Mesenchymal stem cell (in vitro differentiated cells and primary cell): ENCODE results near the gene TERF2IP.

Experiments used
- DNase-seq: peaks from one replicate; pipeline ENCODE4 v3.0.0-alpha.2; 2013
- H2AFZ ChIP-seq: one replicate; pipeline ENCODE4 v1.6.1; 2013; ENCODE audit warnings: low read depth, mild to moderate bottlenecking, control low read depth, inconsistent platforms, low read length, moderate library complexity
- H2AK5ac ChIP-seq: 2 replicates; pipeline ENCODE4 v1.6.1; 2013; ENCODE audit warnings: low read length, moderate library complexity, mild to moderate bottlenecking, inconsistent platforms; ENCODE audit not compliant: severe bottlenecking
- H2BK120ac ChIP-seq: one replicate; pipeline ENCODE4 v1.6.1; 2013; ENCODE audit warnings: low read depth, mild to moderate bottlenecking, inconsistent platforms, low read length, moderate library complexity
- H2BK12ac ChIP-seq, 2 experiments: one replicate each; pipeline ENCODE4 v1.6.1; 2013; ENCODE audit warnings: inconsistent platforms in 2 of 2, low read length in 2 of 2, mild to moderate bottlenecking in 2 of 2, moderate library complexity in 2 of 2, control low read depth in 1 of 2
- H2BK15ac ChIP-seq: one replicate; pipeline ENCODE4 v1.6.1; 2013; ENCODE audit warnings: mild to moderate bottlenecking, low read depth, inconsistent platforms; ENCODE audit not compliant: poor library complexity, severe bottlenecking
- H2BK5ac ChIP-seq: 2 replicates; pipeline ENCODE4 v1.6.1; 2013; ENCODE audit warnings: low read depth, mild to moderate bottlenecking, low read length, control low read depth, inconsistent platforms; ENCODE audit not compliant: poor library complexity, severe bottlenecking
- H3K14ac ChIP-seq, 2 experiments: one replicate each; pipeline ENCODE4 v1.6.1; 2013; ENCODE audit warnings: inconsistent platforms in 2 of 2, low read length in 2 of 2, control low read depth in 1 of 2, mild to moderate bottlenecking in 1 of 2, moderate library complexity in 1 of 2
- H3K18ac ChIP-seq, 2 experiments: one replicate each; pipeline ENCODE4 v1.6.1; 2013; ENCODE audit warnings: inconsistent platforms in 2 of 2, low read length in 2 of 2, control low read depth in 1 of 2, low read depth in 1 of 2, mild to moderate bottlenecking in 1 of 2
- H3K23ac ChIP-seq, 2 experiments: one replicate each; pipeline ENCODE4 v1.6.1; 2013; ENCODE audit warnings: inconsistent platforms in 2 of 2, low read length in 2 of 2, mild to moderate bottlenecking in 2 of 2, moderate library complexity in 2 of 2, control low read depth in 1 of 2
- H3K27ac ChIP-seq: 2 replicates; pipeline ENCODE4 v1.5.1; 2013; ENCODE audit warnings: mild to moderate bottlenecking, moderate library complexity, low read length, control low read depth, inconsistent platforms; ENCODE audit not compliant: poor library complexity, severe bottlenecking
- H3K27me3 ChIP-seq, 2 experiments: 2 replicates each; pipeline versions ENCODE4 v1.6.1 to v1.7.0; 2013; ENCODE audit warnings: low read length in 2 of 2, mild to moderate bottlenecking in 2 of 2, moderate library complexity in 2 of 2, control low read depth in 1 of 2, inconsistent platforms in 1 of 2; ENCODE audit not compliant: control insufficient read depth in 1 of 2, insufficient read depth in 1 of 2
- H3K36me3 ChIP-seq, 2 experiments: 2 replicates each; pipeline versions ENCODE4 v1.6.1 to v1.7.0; 2013; ENCODE audit warnings: low read length in 2 of 2, control low read depth in 1 of 2, inconsistent platforms in 1 of 2, low read depth in 1 of 2, mild to moderate bottlenecking in 1 of 2; ENCODE audit not compliant: insufficient read depth in 2 of 2, control insufficient read depth in 1 of 2
- H3K4ac ChIP-seq, 2 experiments: one replicate each; pipeline ENCODE4 v1.6.1; 2013; ENCODE audit warnings: inconsistent platforms in 2 of 2, low read length in 2 of 2, mild to moderate bottlenecking in 2 of 2, moderate library complexity in 2 of 2, control low read depth in 1 of 2, low read depth in 1 of 2
- H3K4me1 ChIP-seq: 2 replicates; pipeline ENCODE4 v1.6.1; 2013; ENCODE audit warnings: low read depth, low read length, control low read depth; ENCODE audit not compliant: control insufficient read depth, insufficient read depth
- H3K4me2 ChIP-seq: 2 replicates; pipeline ENCODE4 v1.6.1; 2013; ENCODE audit warnings: low read length, mild to moderate bottlenecking, inconsistent platforms; ENCODE audit not compliant: poor library complexity, severe bottlenecking
- H3K4me3 ChIP-seq, 2 experiments: 2 replicates each; pipeline versions ENCODE4 v1.5.1 to v1.7.0; 2013; ENCODE audit warnings: low read length in 2 of 2, mild to moderate bottlenecking in 2 of 2, control low read depth in 1 of 2, low read depth in 1 of 2; ENCODE audit not compliant: insufficient read depth in 1 of 2
- H3K79me1 ChIP-seq: replicated peaks from 2 replicates; pipeline ENCODE4 v1.6.1; 2013; ENCODE audit warnings: mild to moderate bottlenecking, control low read depth, low read length, inconsistent platforms; ENCODE audit not compliant: poor library complexity, severe bottlenecking
- H3K9ac ChIP-seq: 2 replicates; pipeline ENCODE4 v1.7.0; 2013; ENCODE audit warnings: mild to moderate bottlenecking, low read length, moderate library complexity
- H3K9me3 ChIP-seq: 2 replicates; pipeline ENCODE4 v1.7.0; 2013; ENCODE audit warnings: mild to moderate bottlenecking, low read length; ENCODE audit not compliant: control insufficient read depth
- H4K8ac ChIP-seq: one replicate; pipeline ENCODE4 v1.6.1; 2013; ENCODE audit warnings: inconsistent platforms, mild to moderate bottlenecking, low read length, moderate library complexity
- H4K91ac ChIP-seq: one replicate; pipeline ENCODE4 v1.6.1; 2013; ENCODE audit warnings: mild to moderate bottlenecking, low read length, inconsistent platforms
- WGBS: methylation state at CpG from one replicate; pipeline ENCODE4 v1.1.7; 2013; ENCODE audit warnings: mixed read lengths; 5-methylcytosine and 5-hydroxymethylcytosine counted together

Gene TERF2IP

GRCh38 chr16:75682308-75682707, 34.7 kb downstream of the TERF2IP start:
- H3K4me2 ChIP-seq = no peak overlapping the region
- no peaks in the 10 kb centered on the region for H3K36me3 ChIP-seq
- no peaks in the 10 kb centered on the region for H3K4me1 ChIP-seq
- no peak overlapping the region for H4K91ac ChIP-seq
- no peaks in the 10 kb centered on the region for H3K27me3 ChIP-seq
- H3K18ac ChIP-seq = no peak overlapping the region
- no peak overlapping the region for H3K4me3 ChIP-seq
- no peaks in the 10 kb centered on the region for H3K79me1 ChIP-seq
- no peak overlapping the region for H4K8ac ChIP-seq
- peaks cover 10% of the 10 kb centered on the region for H3K9me3 ChIP-seq
- H3K23ac ChIP-seq = no peak overlapping the region
- no peak overlapping the region for H3K9ac ChIP-seq
- H2BK15ac ChIP-seq = no peak overlapping the region
- H2BK12ac ChIP-seq = no peak overlapping the region
- no peak overlapping the region for H2BK5ac ChIP-seq
- 94% methylated on average over 14 of the region's 14 CpGs for WGBS
- H3K27ac ChIP-seq = no peak overlapping the region
- no peak overlapping the region for H2AK5ac ChIP-seq
- no peak overlapping the region for H3K4ac ChIP-seq
- H3K14ac ChIP-seq = no peak overlapping the region
- H2BK120ac ChIP-seq = no peak overlapping the region
- no peak overlapping the region for H2AFZ ChIP-seq
- no peak for DNase-seq

- Histone ChIP-seq H4K8ac (no peak overlapping the region), H2BK12ac (no peak overlapping the region), H4K91ac (no peak overlapping the region), H2AK5ac (no peak overlapping the region), H3K36me3 (no peaks in the 10 kb centered on the region), H2BK15ac (no peak overlapping the region), H3K23ac (no peak overlapping the region), H2AFZ (no peak overlapping the region), H3K27ac (no peak overlapping the region), H3K9me3 (peaks cover 10% of the 10 kb centered on the region), H3K79me1 (no peaks in the 10 kb centered on the region), H2BK5ac (no peak overlapping the region), H3K4me1 (no peaks in the 10 kb centered on the region), H3K27me3 (no peaks in the 10 kb centered on the region), H3K9ac (no peak overlapping the region), H3K18ac (no peak overlapping the region), H3K4ac (no peak overlapping the region), H2BK120ac (no peak overlapping the region), H3K4me2 (no peak overlapping the region), H3K14ac (no peak overlapping the region), H3K4me3 (no peak overlapping the region)
- DNase-seq = no peak
Measured at GRCh38 chr16:75687361-75687760, 39.8 kb downstream of the TERF2IP start.

DNA sequence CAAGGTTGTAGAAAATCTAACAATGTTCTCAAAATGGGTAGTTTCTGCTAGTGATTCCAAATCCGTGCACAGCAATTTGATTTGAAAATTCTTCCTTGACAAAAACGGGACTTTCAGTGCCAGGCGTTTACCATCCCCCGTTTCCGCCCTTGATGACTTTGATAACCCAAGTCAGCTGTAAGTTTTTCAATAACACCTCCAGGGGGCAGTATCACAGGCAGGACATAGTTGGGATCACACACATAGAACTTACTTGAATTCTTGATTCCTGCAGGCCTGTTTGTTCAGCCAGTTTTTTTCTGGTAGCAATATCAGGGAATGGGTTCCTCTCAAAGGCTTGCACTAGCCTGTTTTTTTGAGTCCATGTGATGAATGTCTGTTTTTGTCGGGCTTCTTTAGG, 48.1 kb downstream of the TERF2IP start:
- H3K9ac ChIP-seq = no peak overlapping the region
- no peaks in the 10 kb centered on the region for H3K9me3 ChIP-seq
- no peak for DNase-seq
- no peak overlapping the region for H2BK15ac ChIP-seq
- H3K4me3 ChIP-seq = no peak overlapping the region
- no peak overlapping the region for H4K91ac ChIP-seq
- no peak overlapping the region for H3K18ac ChIP-seq
- no peak overlapping the region for H3K27ac ChIP-seq
- H3K4me1 ChIP-seq = no peaks in the 10 kb centered on the region
- no peak overlapping the region for H3K4ac ChIP-seq
- no peaks in the 10 kb centered on the region for H3K36me3 ChIP-seq
- no peak overlapping the region for H2AK5ac ChIP-seq
- H2BK12ac ChIP-seq = no peak overlapping the region
- no peaks in the 10 kb centered on the region for H3K79me1 ChIP-seq
- H3K4me2 ChIP-seq = no peak overlapping the region
- H2BK120ac ChIP-seq = no peak overlapping the region
- H3K23ac ChIP-seq = no peak overlapping the region
- H3K14ac ChIP-seq = no peak overlapping the region
- 85% methylated on average over 5 of the region's 6 CpGs for WGBS
- no peak overlapping the region for H2BK5ac ChIP-seq
- H3K27me3 ChIP-seq = no peaks in the 10 kb centered on the region
- no peak overlapping the region for H4K8ac ChIP-seq
- no peak overlapping the region for H2AFZ ChIP-seq

- Histone ChIP-seq H3K23ac (no peak overlapping the region), H3K4me3 (no peak overlapping the region), H3K18ac (no peak overlapping the region), H3K4ac (no peak overlapping the region), H2AFZ (no peak overlapping the region), H2BK120ac (no peak overlapping the region), H4K91ac (no peak overlapping the region), H3K27me3 (no peaks in the 10 kb centered on the region), H3K4me1 (no peaks in the 10 kb centered on the region), H3K4me2 (no peak overlapping the region), H2BK15ac (no peak overlapping the region), H4K8ac (no peak overlapping the region), H2BK5ac (no peak overlapping the region), H3K36me3 (no peaks in the 10 kb centered on the region), H2BK12ac (no peak overlapping the region), H3K14ac (no peak overlapping the region), H3K9me3 (no peaks in the 10 kb centered on the region), H3K9ac (no peak overlapping the region), H3K79me1 (no peaks in the 10 kb centered on the region), H3K27ac (no peak overlapping the region), H2AK5ac (no peak overlapping the region)
- 93% methylated on average over 4 of the region's 5 CpGs for WGBS
- no peak for DNase-seq
Measured at GRCh38 chr16:75697571-75697970, 50.0 kb downstream of the TERF2IP start.
